Lower leg skin (tissue), 4 donors: ENCODE results near the gene CSTF3. TPM values are rescaled to one million over a fixed set of nuclear protein-coding genes. Genes with fewer than 3 reads are reported as not detected.

Experiments
- DNase-seq, 2 donors: peaks; one replicate each; pipeline ENCODE4 v3.0.0-alpha.2; 2019; ENCODE audit warnings: low spot score in 2 of 2
- H3K4me3 ChIP-seq: fragments of 200-600 bp; sonication (generic); 2 replicates; pipeline ENCODE4 v1.5.1; 2017; ENCODE audit warnings: mild to moderate bottlenecking, low read depth; ENCODE audit not compliant: poor library complexity, severe bottlenecking
- POLR2A ChIP-seq, 2 donors: fragments of 450-650 bp; IDR thresholded peaks; one replicate each; pipeline ENCODE4 v1.6.1; 2016 to 2017; ENCODE audit warnings: antibody characterized with exemption in 2 of 2, mild to moderate bottlenecking in 1 of 2, moderate library complexity in 1 of 2
- WGBS, 2 donors: methylation state at CpG; one replicate each; pipeline ENCODE4 v1.1.5; 2018; 5-methylcytosine and 5-hydroxymethylcytosine counted together
- intact Hi-C: fragments of 100-400 bp; cut with DNase I; formaldehyde crosslinking; loops from one replicate; pipeline ENCODE4 v1.15.0; 2023; ENCODE audit warnings: low total_unique reads
- total RNA-seq, 4 donors: library from RNA; depleted of rRNA; stranded (reverse); fragments of >200 nt; gene quantifications; one replicate each; pipeline ENCODE4 v1.1.0, GENCODE V29; 2016
- TF ChIP-seq, protein P1 (sequence below), 3 donors: fragments of 450-650 bp; IDR thresholded peaks; one replicate each; pipeline ENCODE4 v1.5.1; 2016; ENCODE audit warnings: antibody characterized with exemption in 3 of 3, mild to moderate bottlenecking in 3 of 3, moderate library complexity in 2 of 3

The CSTF3 gene
- total RNA-seq, 4 donors from 2014 or later = 7.1 to 9.8 (median 8.4) TPM

DNA sequence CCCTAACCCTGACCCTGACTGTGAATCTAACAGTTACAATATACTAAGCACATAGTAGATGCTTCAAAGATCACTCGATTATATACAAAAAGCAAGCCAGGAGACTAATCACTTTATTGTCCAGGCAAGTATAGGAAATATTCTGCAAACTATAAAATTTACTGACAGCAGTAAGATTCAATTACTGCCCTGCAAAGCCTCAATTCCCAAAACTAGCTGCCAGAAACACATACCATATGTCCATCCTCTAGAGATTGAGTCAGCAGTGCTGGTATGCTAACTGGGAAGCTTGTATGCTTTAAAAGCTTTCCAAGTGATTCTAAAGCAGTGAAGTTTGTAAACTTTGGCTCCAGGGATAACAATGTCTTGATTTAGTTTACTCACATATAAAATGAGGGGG is 26.1 kb downstream of the CSTF3 start:
- no peak overlapping the region for H3K4me3 ChIP-seq
- WGBS, 2 donors = 65 to 78% methylated on average over 1 of the region's 1 CpG
- intact Hi-C loops = no loop called here
- no peak for DNase-seq
- no peak for TF ChIP-seq POLR2A (IDR thresholded peaks at IDR 0.05)
- TF ChIP-seq, protein P1, sequence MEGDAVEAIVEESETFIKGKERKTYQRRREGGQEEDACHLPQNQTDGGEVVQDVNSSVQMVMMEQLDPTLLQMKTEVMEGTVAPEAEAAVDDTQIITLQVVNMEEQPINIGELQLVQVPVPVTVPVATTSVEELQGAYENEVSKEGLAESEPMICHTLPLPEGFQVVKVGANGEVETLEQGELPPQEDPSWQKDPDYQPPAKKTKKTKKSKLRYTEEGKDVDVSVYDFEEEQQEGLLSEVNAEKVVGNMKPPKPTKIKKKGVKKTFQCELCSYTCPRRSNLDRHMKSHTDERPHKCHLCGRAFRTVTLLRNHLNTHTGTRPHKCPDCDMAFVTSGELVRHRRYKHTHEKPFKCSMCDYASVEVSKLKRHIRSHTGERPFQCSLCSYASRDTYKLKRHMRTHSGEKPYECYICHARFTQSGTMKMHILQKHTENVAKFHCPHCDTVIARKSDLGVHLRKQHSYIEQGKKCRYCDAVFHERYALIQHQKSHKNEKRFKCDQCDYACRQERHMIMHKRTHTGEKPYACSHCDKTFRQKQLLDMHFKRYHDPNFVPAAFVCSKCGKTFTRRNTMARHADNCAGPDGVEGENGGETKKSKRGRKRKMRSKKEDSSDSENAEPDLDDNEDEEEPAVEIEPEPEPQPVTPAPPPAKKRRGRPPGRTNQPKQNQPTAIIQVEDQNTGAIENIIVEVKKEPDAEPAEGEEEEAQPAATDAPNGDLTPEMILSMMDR (IDR thresholded peaks at IDR 0.05) = no peak

DNA sequence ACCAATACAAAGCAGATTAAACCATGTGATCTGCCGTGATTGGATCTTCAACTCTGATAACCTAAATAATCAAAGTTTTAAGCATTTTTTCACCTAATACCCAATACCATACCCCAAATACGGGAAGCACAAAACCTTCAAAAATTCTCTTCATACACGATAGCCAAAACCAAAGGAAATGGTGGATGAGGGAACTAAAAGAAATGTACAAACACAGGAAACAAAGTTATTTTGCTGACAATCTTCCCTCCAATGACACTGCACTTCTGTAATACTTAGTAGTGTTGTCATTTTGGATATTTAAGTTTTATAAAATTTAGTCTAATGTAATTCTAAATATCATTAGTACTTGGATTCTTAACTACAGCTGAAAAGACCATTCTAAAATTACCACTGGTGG is 27.0 kb downstream of the CSTF3 start:
- 80 to 87% methylated on average over 3 of the region's 3 CpGs for WGBS, 2 donors
- no peak overlapping the region for H3K4me3 ChIP-seq
- no peak for DNase-seq
- TF ChIP-seq, protein P1 (IDR thresholded peaks at IDR 0.05) = no peak
- no peak for TF ChIP-seq POLR2A (IDR thresholded peaks at IDR 0.05)
- intact Hi-C loops = loop anchor here (1.0 kb wide), 1 partner anchor 49 kb away; no protein-coding TSS in a partner anchor

DNA sequence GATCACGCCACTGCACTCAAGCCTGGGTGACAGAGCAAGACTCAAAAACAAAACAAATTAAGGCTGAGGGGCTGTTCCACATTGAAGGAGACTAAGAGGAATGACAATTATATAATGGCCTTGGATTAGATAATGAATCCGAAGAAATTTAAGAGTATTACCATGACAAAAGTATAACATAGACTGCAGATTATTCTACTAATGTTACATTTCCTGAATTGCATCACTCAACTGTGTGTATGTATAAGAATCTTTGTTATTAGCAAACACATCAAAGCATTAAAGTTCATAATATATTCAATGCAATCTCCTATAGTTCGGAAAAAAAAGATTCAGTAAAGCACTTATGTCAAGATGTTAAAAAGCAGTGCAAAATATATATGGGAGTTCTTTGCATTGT is 27.5 kb downstream of the CSTF3 start:
- intact Hi-C loops = loop anchor here (1.0 kb wide), 1 partner anchor 48 kb away; no protein-coding TSS in a partner anchor
- 86 to 90% methylated on average over 3 of the region's 3 CpGs for WGBS, 2 donors
- H3K4me3 ChIP-seq = no peak overlapping the region
- TF ChIP-seq, protein P1 (IDR thresholded peaks at IDR 0.05) = no peak
- TF ChIP-seq POLR2A (IDR thresholded peaks at IDR 0.05) = no peak
- no peak for DNase-seq

DNA sequence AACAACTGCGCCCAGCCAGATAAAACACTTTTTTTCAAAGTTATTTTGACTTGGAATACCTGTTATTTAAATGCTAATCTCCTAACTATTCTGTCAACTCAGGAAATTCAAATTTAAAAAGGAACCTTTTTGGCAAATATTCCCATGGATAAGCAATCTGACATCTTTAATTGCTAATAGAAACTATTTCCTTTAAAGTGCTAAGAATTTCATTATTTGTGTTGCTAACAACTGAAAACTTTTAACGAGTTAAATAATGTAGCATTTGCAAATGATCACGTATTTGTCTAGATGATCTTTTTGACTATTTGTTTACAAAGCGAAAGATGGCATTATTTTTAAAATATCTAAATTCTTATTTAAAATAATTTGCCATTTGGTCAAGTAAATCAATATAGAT is 28.8 kb downstream of the CSTF3 start:
- H3K4me3 ChIP-seq = no peak overlapping the region
- intact Hi-C loops = no loop called here
- DNase-seq = no peak
- WGBS, 2 donors = 77 to 78% methylated on average over 4 of the region's 4 CpGs
- no peak for TF ChIP-seq POLR2A (IDR thresholded peaks at IDR 0.05)
- TF ChIP-seq, protein P1 (IDR thresholded peaks at IDR 0.05) = no peak

DNA sequence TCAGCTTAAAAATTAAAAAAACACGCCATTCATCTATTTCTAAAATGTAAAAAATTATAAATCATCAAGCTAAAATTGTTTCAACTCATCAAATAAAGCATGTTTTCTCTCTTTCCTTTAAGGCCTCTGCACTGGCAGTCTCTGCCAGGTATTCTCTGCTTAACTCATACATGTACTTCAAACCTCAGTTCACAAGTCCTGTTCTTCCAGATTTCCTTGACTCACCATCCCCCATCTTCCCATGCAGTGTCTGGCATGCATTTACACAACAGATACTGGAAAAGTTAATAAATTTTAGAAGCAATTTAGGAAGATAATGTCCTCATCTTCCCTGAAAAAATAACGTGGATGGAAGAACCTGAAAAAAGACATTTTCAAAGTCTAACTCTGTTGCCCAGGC is 32.5 kb downstream of the CSTF3 start:
- 64 to 66% methylated on average over 2 of the region's 2 CpGs for WGBS, 2 donors
- H3K4me3 ChIP-seq = no peak overlapping the region
- intact Hi-C loops = no loop called here
- no peak for DNase-seq
- TF ChIP-seq, protein P1 (IDR thresholded peaks at IDR 0.05) = no peak
- TF ChIP-seq POLR2A (IDR thresholded peaks at IDR 0.05) = no peak

DNA sequence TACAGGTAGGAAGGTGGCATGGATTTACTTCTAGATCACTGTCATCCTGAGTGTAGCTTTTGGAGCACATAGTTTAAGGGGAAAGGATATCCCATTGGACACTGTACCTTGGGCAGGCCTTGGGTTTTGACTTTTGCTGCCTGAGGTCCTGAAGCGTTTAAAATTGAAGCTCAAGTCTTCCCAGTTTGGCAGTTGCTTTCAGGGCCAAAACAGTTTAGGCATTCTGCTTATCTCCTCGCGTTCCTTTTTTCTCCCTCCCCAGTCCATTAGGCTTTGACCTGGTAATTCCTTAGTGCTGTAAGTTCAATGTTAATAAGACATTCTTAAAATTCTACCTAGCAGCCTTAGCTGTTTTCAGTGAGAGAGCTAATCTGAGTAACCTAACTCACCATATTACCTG is 35.7 kb downstream of the CSTF3 start:
- WGBS, 2 donors = 94 to 98% methylated on average over 3 of the region's 3 CpGs
- DNase-seq = no peak
- no peak overlapping the region for H3K4me3 ChIP-seq
- intact Hi-C loops = no loop called here
- TF ChIP-seq, protein P1 (IDR thresholded peaks at IDR 0.05) = no peak
- no peak for TF ChIP-seq POLR2A (IDR thresholded peaks at IDR 0.05)
